ENCODE measurements around the gene DMRT2.

GRCh38 chr9:1008216-1008615, 41.9 kb upstream of the DMRT2 start:
- TF ChIP-seq CTCF (IDR thresholded peaks at IDR 0.05; ENCODE audit: insufficient read depth, low read length, poor library complexity, severe bottlenecking): no peak
- TF ChIP-seq EZH2phosphoT487 (conservative IDR thresholded peaks at IDR 0.05; ENCODE audit: low read length): no peak

Measured in SU-DHL-6 (cell line).